ENCODE measurements around the gene LIM2.

The LIM2 gene

GRCh38 chr19:51346742-51347141 lies 41.0 kb downstream of the LIM2 start:
- DNase-seq (ENCODE audit: low spot score): no peak
- H3K4me1 Mint-ChIP-seq (ENCODE audit: low read depth): peaks cover 17% of the 10 kb centered on the region
- no peak overlapping the region for H3K27ac Mint-ChIP-seq
- H3K4me3 Mint-ChIP-seq: no peak overlapping the region
- peaks cover 34% of the 10 kb centered on the region for H3K36me3 Mint-ChIP-seq (ENCODE audit: low read depth)
- H3K9me3 Mint-ChIP-seq: no peaks in the 10 kb centered on the region
- no peaks in the 10 kb centered on the region for H3K27me3 Mint-ChIP-seq (ENCODE audit: low read depth)

GRCh38 chr19:51345076-51345620 lies 42.6 kb downstream of the LIM2 start:
- Mint-ChIP-seq H3K9me3 (no peaks in the 10 kb centered on the region), H3K27ac (no peak overlapping the region), H3K27me3 (ENCODE audit: low read depth) (no peaks in the 10 kb centered on the region), H3K4me3 (no peak overlapping the region), H3K4me1 (ENCODE audit: low read depth) (peaks cover 17% of the 10 kb centered on the region), H3K36me3 (ENCODE audit: low read depth) (peaks cover 21% of the 10 kb centered on the region)
- no peak for DNase-seq (ENCODE audit: low spot score)

GRCh38 chr19:51342631-51343569 lies 44.9 kb downstream of the LIM2 start:
- Mint-ChIP-seq H3K36me3 (ENCODE audit: low read depth) (peaks cover 18% of the 10 kb centered on the region), H3K27ac (peak overlapping the region; percentile 3), H3K27me3 (ENCODE audit: low read depth) (no peaks in the 10 kb centered on the region), H3K9me3 (no peaks in the 10 kb centered on the region), H3K4me3 (no peak overlapping the region), H3K4me1 (ENCODE audit: low read depth) (peaks cover 26% of the 10 kb centered on the region)
- no peak for DNase-seq (ENCODE audit: low spot score)

- Mint-ChIP-seq H3K27me3 (ENCODE audit: low read depth) (no peaks in the 10 kb centered on the region), H3K4me3 (peak within 1 kb of the TSS; percentile 79), H3K9me3 (no peaks in the 10 kb centered on the region), H3K36me3 (ENCODE audit: low read depth) (peaks cover 13% of the 10 kb centered on the region), H3K27ac (peak within 1 kb of the TSS; percentile 62), H3K4me1 (ENCODE audit: low read depth) (peaks cover 26% of the 10 kb centered on the region)
- DNase-seq (ENCODE audit: low spot score): no peak
Measured at GRCh38 chr19:51341976-51342580, 45.7 kb downstream of the LIM2 start, which contains the start of gene VSIG10L. Gene VSIG10L, minus strand, starts transcription at chr19:51342139. Its CDS starts 15 bp downstream, at chr19:51342124.

- no peaks in the 10 kb centered on the region for H3K27me3 Mint-ChIP-seq (ENCODE audit: low read depth)
- no peaks in the 10 kb centered on the region for H3K9me3 Mint-ChIP-seq
- H3K4me3 Mint-ChIP-seq: peak overlapping the region; percentile 79
- peaks cover 26% of the 10 kb centered on the region for H3K4me1 Mint-ChIP-seq (ENCODE audit: low read depth)
- peaks cover 10% of the 10 kb centered on the region for H3K36me3 Mint-ChIP-seq (ENCODE audit: low read depth)
- H3K27ac Mint-ChIP-seq: peak overlapping the region; percentile 62
- DNase-seq (ENCODE audit: low spot score): no peak
Measured at GRCh38 chr19:51341066-51341465, 46.7 kb downstream of the LIM2 start.

- Mint-ChIP-seq H3K9me3 (no peaks in the 10 kb centered on the region), H3K4me3 (peak overlapping the region; percentile 91), H3K36me3 (ENCODE audit: low read depth) (peaks cover 5% of the 10 kb centered on the region), H3K4me1 (ENCODE audit: low read depth) (peaks cover 26% of the 10 kb centered on the region), H3K27ac (peak overlapping the region; percentile 89), H3K27me3 (ENCODE audit: low read depth) (no peaks in the 10 kb centered on the region)
- peak; percentile 94 for DNase-seq (ENCODE audit: low spot score)
Measured at GRCh38 chr19:51339687-51340656, 47.8 kb downstream of the LIM2 start.

GRCh38 chr19:51339313-51339686 lies 48.5 kb downstream of the LIM2 start:
- no peak for DNase-seq (ENCODE audit: low spot score)
- no peaks in the 10 kb centered on the region for H3K27me3 Mint-ChIP-seq (ENCODE audit: low read depth)

GRCh38 chr19:51338563-51339312 lies 49.0 kb downstream of the LIM2 start:
- peak; percentile 84 for DNase-seq (ENCODE audit: low spot score)
- H3K4me3 Mint-ChIP-seq: peak overlapping the region; percentile 91
- peaks cover 22% of the 10 kb centered on the region for H3K4me1 Mint-ChIP-seq (ENCODE audit: low read depth)
- H3K27me3 Mint-ChIP-seq (ENCODE audit: low read depth): no peaks in the 10 kb centered on the region
- peaks cover 2% of the 10 kb centered on the region for H3K36me3 Mint-ChIP-seq (ENCODE audit: low read depth)
- H3K27ac Mint-ChIP-seq: peak overlapping the region; percentile 89
- no peaks in the 10 kb centered on the region for H3K9me3 Mint-ChIP-seq

More at GRCh38 chr19:51339313-51339686, 48.5 kb downstream of the LIM2 start:
- Mint-ChIP-seq H3K4me3 (peak overlapping the region; percentile 91), H3K4me1 (ENCODE audit: low read depth) (peaks cover 24% of the 10 kb centered on the region), H3K36me3 (ENCODE audit: low read depth) (peaks cover 2% of the 10 kb centered on the region), H3K9me3 (no peaks in the 10 kb centered on the region), H3K27ac (peak overlapping the region; percentile 89)

GRCh38 chr19:51337861-51338562 lies 49.8 kb downstream of the LIM2 start:
- H3K9me3 Mint-ChIP-seq: no peaks in the 10 kb centered on the region
- no peaks in the 10 kb centered on the region for H3K27me3 Mint-ChIP-seq (ENCODE audit: low read depth)
- DNase-seq (ENCODE audit: low spot score): no peak
- peaks cover 2% of the 10 kb centered on the region for H3K36me3 Mint-ChIP-seq (ENCODE audit: low read depth)
- H3K4me1 Mint-ChIP-seq (ENCODE audit: low read depth): peaks cover 22% of the 10 kb centered on the region
- peak overlapping the region; percentile 91 for H3K4me3 Mint-ChIP-seq
- no peak overlapping the region for H3K27ac Mint-ChIP-seq

GRCh38 chr19:51337141-51337860 lies 50.5 kb downstream of the LIM2 start:
- H3K36me3 Mint-ChIP-seq (ENCODE audit: low read depth): peaks cover 2% of the 10 kb centered on the region
- H3K9me3 Mint-ChIP-seq: no peaks in the 10 kb centered on the region
- no peak overlapping the region for H3K27ac Mint-ChIP-seq
- H3K4me1 Mint-ChIP-seq (ENCODE audit: low read depth): peaks cover 15% of the 10 kb centered on the region
- H3K4me3 Mint-ChIP-seq: no peak overlapping the region
- DNase-seq (ENCODE audit: low spot score): no peak
- no peaks in the 10 kb centered on the region for H3K27me3 Mint-ChIP-seq (ENCODE audit: low read depth)

- Mint-ChIP-seq H3K4me1 (ENCODE audit: low read depth) (peaks cover 4% of the 10 kb centered on the region), H3K4me3 (no peak overlapping the region), H3K27ac (no peak overlapping the region), H3K36me3 (ENCODE audit: low read depth) (peaks cover 9% of the 10 kb centered on the region), H3K9me3 (no peaks in the 10 kb centered on the region), H3K27me3 (ENCODE audit: low read depth) (no peaks in the 10 kb centered on the region)
- no peak for DNase-seq (ENCODE audit: low spot score)
Measured at GRCh38 chr19:51333836-51334460, 53.8 kb downstream of the LIM2 start.

Measured in T-helper 2 cell treated with Interferon-gamma antibody and Interleukin-4, amounts not matched to agents 5 μg/mL and 100 μg/mL, for 36 hours (primary cell).